ENCODE measurements around the gene STX1B. TPM values are rescaled to one million over a fixed set of nuclear protein-coding genes. Genes with fewer than 3 reads are reported as not detected.

The STX1B gene
- total RNA-seq, 1 experiment from 2014 or later: 15.9 TPM

GRCh38 chr16:30974348-30974747, 36.1 kb downstream of the STX1B start (continued):
- TF ChIP-seq ZNF532 (CRISPR knock-in tag; IDR thresholded peaks at IDR 0.05; ENCODE audit: borderline replicate concordance) (no peak), IRF1 (CRISPR knock-in tag; IDR thresholded peaks at IDR 0.05) (no peak), AFF4 (CRISPR knock-in tag; IDR thresholded peaks at IDR 0.05; ENCODE audit: borderline replicate concordance) (no peak), MYBL2 (CRISPR knock-in tag; IDR thresholded peaks at IDR 0.05) (no peak)

- Mint-ChIP-seq H3K9me3 (no peaks in the 10 kb centered on the region), H3K4me1 (no peaks in the 10 kb centered on the region), H3K4me3 (no peak overlapping the region), H3K27ac (peak overlapping the region; percentile 62; the same call in 1 of the 2 replicates), H3K27me3 (ENCODE audit: low read depth) (peaks cover 2% of the 10 kb centered on the region; the same call in 1 of the 2 replicates), H3K36me3 (peaks cover 69% of the 10 kb centered on the region)
- POLR2A ChIA-PET: no interaction called here
- CTCF ChIA-PET: no interaction called here
- ATAC-seq (peak; percentile 68), DNase-seq (ENCODE audit: low spot score) (no peak)
- TF ChIP-seq STAT6 (CRISPR knock-in tag; conservative IDR thresholded peaks at IDR 0.05; ENCODE audit: low read depth) (no peak), ZNF219 (CRISPR knock-in tag; IDR thresholded peaks at IDR 0.05; ENCODE audit: borderline replicate concordance) (no peak), CDX4 (CRISPR knock-in tag; IDR thresholded peaks at IDR 0.05; ENCODE audit: borderline replicate concordance) (no peak), E2F1 (CRISPR knock-in tag; IDR thresholded peaks at IDR 0.05) (no peak), ATF3 (CRISPR knock-in tag; conservative IDR thresholded peaks at IDR 0.05) (no peak), FOXK1 (CRISPR knock-in tag; IDR thresholded peaks at IDR 0.05) (no peak), FOXJ3 (CRISPR knock-in tag; IDR thresholded peaks at IDR 0.05; ENCODE audit: borderline replicate concordance) (no peak), ZNF512 (CRISPR knock-in tag; IDR thresholded peaks at IDR 0.05; ENCODE audit: borderline replicate concordance) (no peak), GTF2I (CRISPR knock-in tag; conservative IDR thresholded peaks at IDR 0.05) (no peak), PRRX2 (CRISPR knock-in tag; IDR thresholded peaks at IDR 0.05) (no peak), E2F5 (CRISPR knock-in tag; IDR thresholded peaks at IDR 0.05) (no peak), GRHL2 (CRISPR knock-in tag; IDR thresholded peaks at IDR 0.05; ENCODE audit: insufficient replicate concordance, severe bottlenecking) (no peak)
Observed at GRCh38 chr16:30972872-30973271, 37.6 kb downstream of the STX1B start.

Measured in WTC11 (cell line).